ENCODE measurements around the gene OR56A5.

DNA sequence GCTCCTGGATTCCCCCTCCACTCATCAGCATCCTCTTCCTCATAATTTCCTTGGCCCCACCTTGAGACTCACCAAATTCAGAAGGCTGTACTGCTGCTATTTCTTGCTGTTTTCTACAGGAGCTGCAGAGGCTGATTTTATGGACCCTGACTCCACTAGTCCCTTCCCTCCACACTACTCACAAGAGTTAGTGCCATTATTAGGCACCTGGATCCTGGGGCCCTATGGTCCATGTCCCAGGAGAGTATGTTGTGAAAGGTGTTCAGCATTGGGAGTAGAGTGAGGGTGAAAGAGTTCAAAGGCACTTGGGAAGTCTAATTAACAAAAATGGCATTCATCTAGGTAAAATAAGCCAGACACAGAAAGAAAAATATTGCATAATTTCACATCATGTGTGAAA, 38.6 kb upstream of the OR56A5 start, which contains the start of gene OR56A4:
- TF ChIP-seq CTCF (IDR thresholded peaks at IDR 0.05) (no peak), POLR2A (IDR thresholded peaks at IDR 0.05) (no peak)

All from esophagus squamous epithelium (tissue), 4 donors.